SK-N-MC (cell line): ENCODE results near the gene ORM1.

ENCODE experiments used
- EZH2 ChIP-seq: fragments of 200-600 bp; sonication (generic); IDR thresholded peaks from one replicate; pipeline ENCODE4 v1.6.1; 2017; ENCODE audit warnings: antibody characterized with exemption
- POLR2AphosphoS5 ChIP-seq: IDR thresholded peaks from 2 replicates; pipeline ENCODE4 v1.6.1; 2012; ENCODE audit warnings: mild to moderate bottlenecking, low read depth, low read length, borderline replicate concordance

GRCh38 chr9:114367772-114368569 lies 45.1 kb downstream of the ORM1 start:
- TF ChIP-seq EZH2 (no peak), POLR2AphosphoS5 (no peak)
